ENCODE data around the gene LBP. TPM values are rescaled to one million over a fixed set of nuclear protein-coding genes. Genes with fewer than 3 reads are reported as not detected.

Gene LBP
- total RNA-seq, 1 donor from 2014 or later, result not detected

DNA sequence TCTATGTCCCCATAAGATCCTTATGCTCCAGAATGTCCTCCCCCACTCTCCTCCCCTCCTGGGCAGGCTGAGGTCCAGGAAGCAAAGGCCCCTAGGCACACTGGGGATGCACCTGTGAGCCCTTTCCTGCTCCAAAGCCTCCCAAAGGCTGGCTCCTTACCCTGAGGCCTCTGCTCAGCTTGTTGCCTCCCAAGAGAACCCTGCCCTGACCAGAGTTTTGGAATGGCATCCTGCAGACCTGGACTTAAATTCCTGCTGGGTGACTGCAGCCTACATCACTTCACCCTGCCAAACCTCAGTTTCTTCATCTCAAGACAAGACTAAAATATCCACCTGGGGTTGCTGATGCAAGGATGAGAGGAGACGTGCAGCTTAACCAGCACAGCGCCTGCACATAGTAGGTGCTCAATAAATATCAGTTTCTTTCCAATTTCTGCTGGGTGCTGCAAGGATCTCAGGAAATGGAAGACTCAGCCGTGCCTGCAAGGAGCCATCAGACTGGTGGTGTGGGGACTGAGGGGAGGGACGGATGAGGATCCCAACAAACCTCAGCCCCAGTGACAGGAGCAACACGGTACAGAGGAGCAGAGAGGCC lies 2.1 kb upstream of the LBP start:
- H3K36me3 ChIP-seq (ENCODE audit: control insufficient read depth, insufficient read depth, low read length), result no peaks in the 10 kb centered on the region
- TF ChIP-seq, protein P1, sequence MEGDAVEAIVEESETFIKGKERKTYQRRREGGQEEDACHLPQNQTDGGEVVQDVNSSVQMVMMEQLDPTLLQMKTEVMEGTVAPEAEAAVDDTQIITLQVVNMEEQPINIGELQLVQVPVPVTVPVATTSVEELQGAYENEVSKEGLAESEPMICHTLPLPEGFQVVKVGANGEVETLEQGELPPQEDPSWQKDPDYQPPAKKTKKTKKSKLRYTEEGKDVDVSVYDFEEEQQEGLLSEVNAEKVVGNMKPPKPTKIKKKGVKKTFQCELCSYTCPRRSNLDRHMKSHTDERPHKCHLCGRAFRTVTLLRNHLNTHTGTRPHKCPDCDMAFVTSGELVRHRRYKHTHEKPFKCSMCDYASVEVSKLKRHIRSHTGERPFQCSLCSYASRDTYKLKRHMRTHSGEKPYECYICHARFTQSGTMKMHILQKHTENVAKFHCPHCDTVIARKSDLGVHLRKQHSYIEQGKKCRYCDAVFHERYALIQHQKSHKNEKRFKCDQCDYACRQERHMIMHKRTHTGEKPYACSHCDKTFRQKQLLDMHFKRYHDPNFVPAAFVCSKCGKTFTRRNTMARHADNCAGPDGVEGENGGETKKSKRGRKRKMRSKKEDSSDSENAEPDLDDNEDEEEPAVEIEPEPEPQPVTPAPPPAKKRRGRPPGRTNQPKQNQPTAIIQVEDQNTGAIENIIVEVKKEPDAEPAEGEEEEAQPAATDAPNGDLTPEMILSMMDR (IDR thresholded peaks at IDR 0.05; ENCODE audit: insufficient read depth, low read length, severe bottlenecking), result no peak
- DNase-seq (ENCODE audit: low read depth) (no peak), FAIRE-seq (no peak)
- H3K27me3 ChIP-seq (ENCODE audit: control insufficient read depth, insufficient read depth, low read length), result peaks cover 7% of the 10 kb centered on the region
- H3K4me3 ChIP-seq (ENCODE audit: low read depth, low read length), result no peak overlapping the region

DNA sequence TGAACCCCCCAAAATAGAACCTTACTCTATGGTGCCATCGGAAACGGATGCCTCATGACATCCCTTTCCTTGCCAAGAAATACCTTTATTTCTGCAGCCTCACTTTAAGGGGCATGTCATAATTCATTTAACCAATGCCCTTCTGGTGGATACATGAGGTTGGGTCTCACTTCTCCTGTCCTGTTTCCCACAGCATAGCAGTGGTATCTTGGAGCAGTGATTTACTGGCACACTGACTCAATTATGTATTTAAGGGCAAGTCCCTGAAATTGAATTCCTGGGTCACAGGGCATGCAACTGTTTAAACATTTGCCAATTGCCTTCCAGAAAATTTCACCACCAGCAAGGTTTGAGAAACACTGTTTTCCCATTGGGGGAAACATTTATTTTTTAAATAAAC lies 639 bp upstream of the LBP start:
- no peaks in the 10 kb centered on the region for H3K36me3 ChIP-seq (ENCODE audit: control insufficient read depth, insufficient read depth, low read length)
- TF ChIP-seq, protein P1 (IDR thresholded peaks at IDR 0.05; ENCODE audit: insufficient read depth, low read length, severe bottlenecking), result no peak
- H3K27me3 ChIP-seq (ENCODE audit: control insufficient read depth, insufficient read depth, low read length), result peaks cover 12% of the 10 kb centered on the region
- FAIRE-seq, result no peak
- no peak overlapping the region for H3K4me3 ChIP-seq (ENCODE audit: low read depth, low read length)
- no peak for DNase-seq (ENCODE audit: low read depth)

DNA sequence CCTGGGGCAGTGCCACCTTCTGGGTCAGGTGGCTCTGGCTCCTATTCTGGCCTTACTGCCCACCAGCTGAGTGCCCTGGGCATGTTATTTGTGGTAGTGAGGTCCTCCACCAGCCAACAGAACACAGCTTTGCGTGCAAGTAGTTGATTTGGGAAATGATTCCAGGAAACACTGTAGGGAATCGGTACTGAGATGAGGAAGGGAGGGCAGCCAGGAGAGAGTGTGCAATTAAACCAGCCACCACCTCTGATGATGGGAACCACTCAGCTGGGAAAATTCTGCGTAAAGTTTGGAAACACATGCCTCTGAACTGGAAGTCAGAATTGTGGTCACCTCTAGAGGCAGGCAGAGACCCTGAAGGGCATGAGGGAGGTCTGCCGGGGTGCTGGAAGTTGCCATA lies 459 bp downstream of the LBP start:
- DNase-seq (ENCODE audit: low read depth), result no peak
- TF ChIP-seq, protein P1 (IDR thresholded peaks at IDR 0.05; ENCODE audit: insufficient read depth, low read length, severe bottlenecking), result no peak
- H3K27me3 ChIP-seq (ENCODE audit: control insufficient read depth, insufficient read depth, low read length), result peaks cover 12% of the 10 kb centered on the region
- no peak for FAIRE-seq
- no peak overlapping the region for H3K4me3 ChIP-seq (ENCODE audit: low read depth, low read length)
- H3K36me3 ChIP-seq (ENCODE audit: control insufficient read depth, insufficient read depth, low read length), result no peaks in the 10 kb centered on the region

DNA sequence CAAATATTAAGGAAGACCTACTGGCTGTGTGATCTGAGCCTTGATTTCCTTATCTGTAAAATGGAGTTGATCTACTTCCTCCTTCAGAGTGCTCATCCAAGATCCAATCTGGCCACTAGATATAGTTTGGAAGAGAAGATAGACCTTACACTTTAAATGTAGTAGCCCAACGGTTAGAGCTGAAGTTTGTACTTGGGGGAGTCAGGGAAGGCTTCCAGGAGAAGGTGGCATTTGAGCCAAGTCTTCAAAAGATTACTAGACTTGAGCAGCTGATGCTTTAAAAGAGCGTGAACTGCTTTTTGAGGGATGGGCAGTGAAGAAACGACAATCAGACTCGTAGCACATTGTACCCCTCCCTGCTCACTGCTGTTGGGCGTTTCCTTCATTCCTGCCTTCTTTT lies 3.6 kb downstream of the LBP start:
- FAIRE-seq (no peak), DNase-seq (ENCODE audit: low read depth) (no peak)
- H3K36me3 ChIP-seq (ENCODE audit: control insufficient read depth, insufficient read depth, low read length), result no peaks in the 10 kb centered on the region
- H3K4me3 ChIP-seq (ENCODE audit: low read depth, low read length), result no peak overlapping the region
- TF ChIP-seq, protein P1 (IDR thresholded peaks at IDR 0.05; ENCODE audit: insufficient read depth, low read length, severe bottlenecking), result no peak
- H3K27me3 ChIP-seq (ENCODE audit: control insufficient read depth, insufficient read depth, low read length), result peaks cover 8% of the 10 kb centered on the region

DNA sequence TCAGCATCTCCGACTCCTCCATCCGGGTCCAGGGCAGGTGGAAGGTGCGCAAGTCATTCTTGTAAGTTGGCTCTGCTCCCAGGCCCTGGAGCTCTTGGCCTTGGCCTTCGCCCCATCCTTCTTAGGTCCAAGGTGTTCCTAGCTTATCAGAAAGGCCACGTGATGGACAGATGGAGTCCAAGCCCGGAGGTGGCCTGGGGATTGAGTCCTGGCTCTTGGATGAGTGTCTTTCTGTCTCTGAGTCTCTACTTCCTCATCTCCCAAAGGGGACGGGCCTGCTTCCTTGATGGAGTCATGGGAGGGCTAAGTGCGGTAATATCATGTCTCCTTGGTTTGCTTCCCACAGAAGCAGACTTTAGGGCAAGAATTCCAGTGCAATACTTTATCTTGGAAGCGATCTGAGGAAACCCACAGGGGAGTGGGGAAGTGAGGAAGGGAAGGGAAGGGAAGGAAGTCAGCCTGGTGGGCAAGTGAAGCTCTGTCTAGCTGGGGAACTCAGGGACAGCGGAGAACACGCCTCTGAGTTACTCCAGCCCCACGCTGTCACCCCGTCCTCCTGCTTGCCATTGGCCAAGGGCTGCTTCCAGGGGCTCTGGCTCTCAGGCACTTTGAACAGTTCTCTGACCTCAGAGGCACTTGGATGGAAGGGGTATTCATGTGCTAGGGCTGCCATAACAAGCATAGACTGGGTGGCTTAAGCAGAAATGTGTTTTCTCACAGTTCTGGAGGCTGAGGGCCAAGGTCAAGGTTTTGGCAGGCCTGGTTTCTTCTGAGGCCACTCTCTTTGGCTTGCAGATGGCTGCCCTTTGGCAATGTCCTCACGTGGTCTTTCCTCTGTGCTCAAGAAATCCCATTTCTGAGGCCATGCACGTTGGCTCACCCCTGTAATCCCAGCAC lies 4.8 kb downstream of the LBP start:
- DNase-seq (ENCODE audit: low read depth) (no peak), FAIRE-seq (no peak)
- Histone ChIP-seq H3K27me3 (ENCODE audit: control insufficient read depth, insufficient read depth, low read length) (peaks cover 8% of the 10 kb centered on the region), H3K4me3 (ENCODE audit: low read depth, low read length) (no peak overlapping the region), H3K36me3 (ENCODE audit: control insufficient read depth, insufficient read depth, low read length) (no peaks in the 10 kb centered on the region)
- TF ChIP-seq, protein P1 (IDR thresholded peaks at IDR 0.05; ENCODE audit: insufficient read depth, low read length, severe bottlenecking), result no peak

All from bronchial epithelial cell (primary cell).